HL-60 (cell line): ENCODE data around the gene CLEC12A.

Experiments
- DNase-seq, 2 experiments: peaks; one replicate each; pipeline ENCODE4 v3.0.0-alpha.2; 2010 to 2020; ENCODE audit warnings: low read depth in 1 of 2, low spot score in 1 of 2
- H3K27ac ChIP-seq: fragments of 250-450 bp; sonication (Bioruptor Pico); replicated peaks from 2 replicates; pipeline ENCODE4 v1.5.1; 2020; ENCODE audit warnings: mild to moderate bottlenecking, moderate library complexity
- H3K27me3 ChIP-seq: fragments of 250-450 bp; sonication (Bioruptor Pico); 2 replicates; pipeline ENCODE4 v1.5.1; 2021; ENCODE audit warnings: mild to moderate bottlenecking, moderate library complexity; ENCODE audit not compliant: insufficient read depth, poor library complexity, severe bottlenecking
- H3K4me3 ChIP-seq: replicated peaks from 2 replicates; pipeline ENCODE4 v1.5.1; 2011; ENCODE audit warnings: mild to moderate bottlenecking, control low read depth, low read length; ENCODE audit not compliant: insufficient read depth
- CTCF ChIP-seq: IDR thresholded peaks from one replicate; pipeline ENCODE4 v1.5.1; 2011; ENCODE audit warnings: low read length, control low read depth, inconsistent platforms; ENCODE audit not compliant: insufficient read depth
- GABPA ChIP-seq: IDR thresholded peaks from 2 replicates; pipeline ENCODE4 v1.6.1; 2012; ENCODE audit warnings: low read depth
- POLR2AphosphoS5 ChIP-seq: IDR thresholded peaks from 2 replicates; pipeline ENCODE4 v1.6.1; 2012; ENCODE audit warnings: low read depth
- REST ChIP-seq: IDR thresholded peaks from 2 replicates; pipeline ENCODE4 v1.6.1; 2012; ENCODE audit warnings: low read depth; ENCODE audit not compliant: insufficient replicate concordance
- SPI1 ChIP-seq: IDR thresholded peaks from 2 replicates; pipeline ENCODE4 v1.6.1; 2012; ENCODE audit warnings: low read depth, mild to moderate bottlenecking, borderline replicate concordance

The CLEC12A gene

GRCh38 chr12:10027311-10027710 lies 56.1 kb downstream of the CLEC12A start:
- Histone ChIP-seq H3K27ac (peak overlapping the region; percentile 96), H3K4me3 (peak overlapping the region; percentile 25), H3K27me3 (no peaks in the 10 kb centered on the region)
- DNase-seq = peak; percentile 45 to 69
- TF ChIP-seq SPI1 (no peak), GABPA (no peak), POLR2AphosphoS5 (no peak), REST (no peak), CTCF (no peak)

GRCh38 chr12:10027721-10028120 lies 56.5 kb downstream of the CLEC12A start:
- H3K27me3 ChIP-seq = no peaks in the 10 kb centered on the region
- no peak for TF ChIP-seq GABPA
- no peak for TF ChIP-seq REST
- no peak for TF ChIP-seq CTCF
- TF ChIP-seq POLR2AphosphoS5 = peak; percentile 96
- TF ChIP-seq SPI1 = no peak
- peak overlapping the region; percentile 96 for H3K27ac ChIP-seq
- peak overlapping the region; percentile 25 for H3K4me3 ChIP-seq
- peak; percentile 94 to 97 for DNase-seq

- Histone ChIP-seq H3K27me3 (no peaks in the 10 kb centered on the region), H3K27ac (peak within 1 kb of the TSS; percentile 96), H3K4me3 (no peak within 1 kb of the TSS)
- DNase-seq = peak in 1 of 2 experiments; percentile 73
- TF ChIP-seq GABPA = no peak
- no peak for TF ChIP-seq SPI1
- TF ChIP-seq CTCF = no peak
- TF ChIP-seq POLR2AphosphoS5 = no peak
- TF ChIP-seq REST = no peak
These were observed 59.2 kb downstream of the CLEC12A start, which contains the start of gene CLEC9A for GRCh38 chr12:10030446-10030845. Gene CLEC9A, plus strand, starts transcription at chr12:10030682. Its CDS starts 22,006 bp downstream, at chr12:10052688.
